Neural crest cell (in vitro differentiated cells): ENCODE data around the gene FRMD4B. TPM values are rescaled to one million over a fixed set of nuclear protein-coding genes. Genes with fewer than 3 reads are reported as not detected.

ENCODE experiments used
- DNase-seq: peaks from one replicate; pipeline ENCODE4 v3.0.0; 2021; ENCODE audit warnings: low read depth, mixed read lengths, low spot score
- H3K27ac Mint-ChIP-seq: one replicate; pipeline ENCODE4 v1.8.0; 2021; ENCODE audit warnings: mild to moderate bottlenecking, mixed read lengths; ENCODE audit not compliant: unreplicated experiment
- H3K27me3 Mint-ChIP-seq: 2 replicates; pipeline ENCODE4 v1.8.0; 2021; ENCODE audit warnings: low read depth, mild to moderate bottlenecking, mixed read lengths
- H3K36me3 Mint-ChIP-seq: 2 replicates; pipeline ENCODE4 v1.8.0; 2021; ENCODE audit warnings: low read depth, mild to moderate bottlenecking, mixed read lengths
- H3K4me1 Mint-ChIP-seq: 2 replicates; pipeline ENCODE4 v1.8.0; 2021; ENCODE audit warnings: mixed read lengths
- H3K4me3 Mint-ChIP-seq: one replicate; pipeline ENCODE4 v1.8.0; 2021; ENCODE audit warnings: mild to moderate bottlenecking, mixed read lengths
- H3K9me3 Mint-ChIP-seq: 2 replicates; pipeline ENCODE4 v1.8.0; 2021; ENCODE audit warnings: mixed read lengths
- CTCF ChIP-seq: fragments of 200-600 bp; sonication (generic); conservative IDR thresholded peaks from 2 replicates; pipeline ENCODE4 v1.5.0; 2021; ENCODE audit warnings: antibody characterized with exemption, mild to moderate bottlenecking
- total RNA-seq: library from RNA; stranded (reverse); gene quantifications from 2 replicates; pipeline ENCODE4 v1.2.1, GENCODE V29; 2021

The FRMD4B gene
- total RNA-seq, 1 donor from 2014 or later = 17.2 TPM

- DNase-seq = no peak
- TF ChIP-seq CTCF = no peak
- Mint-ChIP-seq H3K36me3 (no peaks in the 10 kb centered on the region), H3K27me3 (no peaks in the 10 kb centered on the region), H3K4me3 (no peak overlapping the region), H3K9me3 (no peaks in the 10 kb centered on the region), H3K27ac (no peak overlapping the region), H3K4me1 (peaks cover 12% of the 10 kb centered on the region)
These were observed 33.4 kb upstream of the FRMD4B start for GRCh38 chr3:69419276-69419675.

DNA sequence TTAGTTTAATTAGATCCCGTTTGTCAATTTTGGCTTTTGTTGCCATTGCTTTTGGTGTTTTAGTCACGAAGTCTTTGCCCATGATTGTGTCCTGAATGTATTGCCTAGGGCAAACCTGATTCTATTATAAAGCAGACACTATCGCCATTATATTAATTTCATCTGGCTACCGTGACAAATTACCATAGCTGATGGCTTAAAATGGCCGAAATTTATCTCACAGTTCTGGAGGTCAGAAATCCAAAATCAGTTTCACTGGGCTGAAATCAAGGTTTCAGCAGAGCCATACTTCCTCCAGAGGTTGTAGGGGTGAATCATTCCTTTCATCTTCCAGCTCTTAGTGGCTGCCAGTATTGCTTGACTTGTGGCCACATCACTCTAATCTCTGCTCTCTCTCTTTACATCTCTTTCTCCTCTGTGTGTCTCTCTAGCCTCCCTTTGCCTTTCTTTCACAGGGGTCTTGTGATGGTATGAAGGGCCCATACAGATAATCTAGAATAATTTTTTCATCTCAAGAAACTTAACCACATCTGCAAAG lies 31.7 kb upstream of the FRMD4B start:
- H3K4me1 Mint-ChIP-seq = peaks cover 26% of the 10 kb centered on the region
- no peaks in the 10 kb centered on the region for H3K27me3 Mint-ChIP-seq
- DNase-seq = no peak
- TF ChIP-seq CTCF = no peak
- H3K36me3 Mint-ChIP-seq = no peaks in the 10 kb centered on the region
- H3K27ac Mint-ChIP-seq = no peak overlapping the region
- no peak overlapping the region for H3K4me3 Mint-ChIP-seq
- H3K9me3 Mint-ChIP-seq = no peaks in the 10 kb centered on the region

GRCh38 chr3:69413551-69414207 lies 27.8 kb upstream of the FRMD4B start:
- TF ChIP-seq CTCF = no peak
- Mint-ChIP-seq H3K4me1 (peaks cover 35% of the 10 kb centered on the region), H3K27me3 (no peaks in the 10 kb centered on the region), H3K27ac (no peak overlapping the region), H3K9me3 (no peaks in the 10 kb centered on the region), H3K4me3 (no peak overlapping the region), H3K36me3 (no peaks in the 10 kb centered on the region)
- no peak for DNase-seq

GRCh38 chr3:69411346-69411745 lies 25.5 kb upstream of the FRMD4B start:
- H3K4me3 Mint-ChIP-seq = no peak overlapping the region
- no peaks in the 10 kb centered on the region for H3K27me3 Mint-ChIP-seq
- DNase-seq = no peak
- no peak for TF ChIP-seq CTCF
- H3K4me1 Mint-ChIP-seq = peaks cover 23% of the 10 kb centered on the region
- H3K36me3 Mint-ChIP-seq = peaks cover 2% of the 10 kb centered on the region
- peaks cover 2% of the 10 kb centered on the region for H3K9me3 Mint-ChIP-seq
- H3K27ac Mint-ChIP-seq = no peak overlapping the region

DNA sequence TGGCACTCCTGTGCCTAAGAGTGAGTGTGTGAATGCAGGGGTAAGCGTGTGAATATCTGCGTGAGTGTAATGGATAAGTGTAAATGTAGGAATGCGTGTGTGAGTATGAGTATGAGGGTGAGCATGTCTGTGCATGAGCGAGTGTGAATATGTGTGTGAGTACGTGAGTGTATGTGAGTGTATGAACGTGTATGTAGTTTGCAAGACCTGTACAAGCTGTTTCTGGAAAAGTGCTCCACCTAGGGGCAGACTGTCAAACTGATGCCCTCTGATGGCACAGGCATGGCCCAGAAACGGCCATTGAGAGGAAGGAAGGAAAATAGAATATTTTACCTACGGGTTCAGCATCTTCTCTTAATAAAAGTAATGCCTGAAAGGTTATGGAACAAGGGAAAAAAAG lies 24.4 kb upstream of the FRMD4B start:
- H3K4me3 Mint-ChIP-seq = no peak overlapping the region
- peaks cover 2% of the 10 kb centered on the region for H3K9me3 Mint-ChIP-seq

More for the DNA sequence above, 24.4 kb upstream of the FRMD4B start:
- H3K27ac Mint-ChIP-seq = no peak overlapping the region
- peak; percentile 82 for TF ChIP-seq CTCF
- peak; percentile 70 for DNase-seq
- H3K4me1 Mint-ChIP-seq = peaks cover 23% of the 10 kb centered on the region
- H3K27me3 Mint-ChIP-seq = no peaks in the 10 kb centered on the region
- peaks cover 3% of the 10 kb centered on the region for H3K36me3 Mint-ChIP-seq
